ENCODE data around the gene PCIF1. TPM values are rescaled to one million over a fixed set of nuclear protein-coding genes. Genes with fewer than 3 reads are reported as not detected.

PCIF1 gene
- total RNA-seq, 1 donor from 2014 or later, result 45.2 TPM

GRCh38 chr20:45944151-45944964 is 9.9 kb downstream of the PCIF1 start:
- peaks cover 26% of the 10 kb centered on the region for H3K36me3 Mint-ChIP-seq

GRCh38 chr20:45944965-45945677 is 10.6 kb downstream of the PCIF1 start:
- no peak for DNase-seq (ENCODE audit: low spot score in 2 of 2, unreplicated experiment in 2 of 2)
- no peak overlapping the region for H3K27ac Mint-ChIP-seq
- H3K4me1 Mint-ChIP-seq, result no peaks in the 10 kb centered on the region
- H3K27me3 Mint-ChIP-seq (ENCODE audit: low read depth), result no peaks in the 10 kb centered on the region
- H3K36me3 Mint-ChIP-seq, result peaks cover 20% of the 10 kb centered on the region
- H3K9me3 Mint-ChIP-seq, result no peaks in the 10 kb centered on the region
- no peak overlapping the region for H3K4me3 Mint-ChIP-seq
- no peak for TF ChIP-seq CTCF (IDR thresholded peaks at IDR 0.05; ENCODE audit: unreplicated experiment)

More at GRCh38 chr20:45944151-45944964, 9.9 kb downstream of the PCIF1 start:
- no peaks in the 10 kb centered on the region for H3K4me1 Mint-ChIP-seq
- H3K27ac Mint-ChIP-seq, result no peak overlapping the region
- H3K9me3 Mint-ChIP-seq, result no peaks in the 10 kb centered on the region
- H3K4me3 Mint-ChIP-seq, result no peak overlapping the region
- no peaks in the 10 kb centered on the region for H3K27me3 Mint-ChIP-seq (ENCODE audit: low read depth)
- DNase-seq (ENCODE audit: low spot score in 2 of 2, unreplicated experiment in 2 of 2), result no peak
- TF ChIP-seq CTCF (IDR thresholded peaks at IDR 0.05; ENCODE audit: unreplicated experiment), result no peak

GRCh38 chr20:45945678-45946148 is 11.2 kb downstream of the PCIF1 start:
- Mint-ChIP-seq H3K27ac (no peak overlapping the region), H3K9me3 (no peaks in the 10 kb centered on the region), H3K4me1 (no peaks in the 10 kb centered on the region), H3K27me3 (ENCODE audit: low read depth) (no peaks in the 10 kb centered on the region), H3K36me3 (peaks cover 24% of the 10 kb centered on the region), H3K4me3 (no peak overlapping the region)
- DNase-seq (ENCODE audit: low spot score in 2 of 2, unreplicated experiment in 2 of 2), result no peak
- no peak for TF ChIP-seq CTCF (IDR thresholded peaks at IDR 0.05; ENCODE audit: unreplicated experiment)

GRCh38 chr20:45946149-45946970 is 11.9 kb downstream of the PCIF1 start:
- Mint-ChIP-seq H3K36me3 (peaks cover 24% of the 10 kb centered on the region), H3K27me3 (ENCODE audit: low read depth) (no peaks in the 10 kb centered on the region), H3K4me3 (no peak overlapping the region), H3K27ac (no peak overlapping the region), H3K9me3 (no peaks in the 10 kb centered on the region), H3K4me1 (no peaks in the 10 kb centered on the region)
- no peak for TF ChIP-seq CTCF (IDR thresholded peaks at IDR 0.05; ENCODE audit: unreplicated experiment)
- DNase-seq (ENCODE audit: low spot score in 2 of 2, unreplicated experiment in 2 of 2), result no peak

- Mint-ChIP-seq H3K4me3 (no peak overlapping the region), H3K27me3 (ENCODE audit: low read depth) (no peaks in the 10 kb centered on the region), H3K9me3 (no peaks in the 10 kb centered on the region), H3K27ac (no peak overlapping the region), H3K4me1 (no peaks in the 10 kb centered on the region), H3K36me3 (peaks cover 24% of the 10 kb centered on the region)
- no peak for DNase-seq (ENCODE audit: low spot score in 2 of 2, unreplicated experiment in 2 of 2)
- no peak for TF ChIP-seq CTCF (IDR thresholded peaks at IDR 0.05; ENCODE audit: unreplicated experiment)
Measured at GRCh38 chr20:45947110-45947866, 12.8 kb downstream of the PCIF1 start.

Data from mesothelial cell of epicardium (in vitro differentiated cells).